ENCODE measurements around the gene MRPL53.

The MRPL53 gene

DNA sequence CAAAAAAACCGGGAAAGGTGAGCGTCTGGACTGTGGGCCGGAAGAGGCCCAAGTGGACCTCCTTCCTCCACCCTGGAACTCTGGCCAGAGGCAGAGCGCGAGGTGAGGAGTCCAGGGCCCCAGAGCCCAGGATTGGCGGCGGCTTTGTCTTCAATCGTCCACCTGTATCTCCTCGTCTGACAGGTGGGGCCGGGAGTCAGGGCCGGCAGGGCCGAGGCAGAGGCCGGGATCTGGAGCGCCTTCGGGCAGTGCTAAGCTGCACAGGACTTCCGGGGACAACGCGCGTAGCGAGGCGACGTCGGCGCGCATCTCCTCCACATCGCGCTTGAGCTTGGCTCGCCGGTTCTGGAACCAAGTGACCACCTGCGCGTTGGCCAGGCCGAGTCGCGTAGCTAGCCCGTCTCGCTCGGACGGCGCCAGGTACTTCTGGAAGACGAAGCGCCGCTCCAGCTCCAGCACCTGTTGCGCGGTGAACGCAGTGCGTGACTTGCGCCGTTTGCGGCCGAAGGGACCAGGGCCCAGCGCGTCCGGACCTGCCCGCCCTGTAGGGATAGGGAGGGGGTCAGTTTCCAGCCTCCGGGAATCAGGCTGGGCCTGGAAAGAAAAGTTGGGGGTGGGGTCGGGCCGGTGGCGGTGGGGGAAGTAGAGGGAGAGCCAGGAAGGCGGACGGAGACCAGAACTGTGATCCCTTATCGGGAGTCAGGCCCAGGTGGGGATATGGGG lies 25.5 kb upstream of the MRPL53 start:
- Histone ChIP-seq H3K27ac (replicated peaks) (no peak overlapping the region), H3K27me3 (ENCODE audit: insufficient read depth, poor library complexity, severe bottlenecking) (peaks cover 52% of the 10 kb centered on the region), H3K4me3 (replicated peaks; ENCODE audit: insufficient read depth, low read length) (no peak overlapping the region)
- no peak for TF ChIP-seq GABPA (IDR thresholded peaks at IDR 0.05; ENCODE audit: low read depth)
- TF ChIP-seq, protein P1, sequence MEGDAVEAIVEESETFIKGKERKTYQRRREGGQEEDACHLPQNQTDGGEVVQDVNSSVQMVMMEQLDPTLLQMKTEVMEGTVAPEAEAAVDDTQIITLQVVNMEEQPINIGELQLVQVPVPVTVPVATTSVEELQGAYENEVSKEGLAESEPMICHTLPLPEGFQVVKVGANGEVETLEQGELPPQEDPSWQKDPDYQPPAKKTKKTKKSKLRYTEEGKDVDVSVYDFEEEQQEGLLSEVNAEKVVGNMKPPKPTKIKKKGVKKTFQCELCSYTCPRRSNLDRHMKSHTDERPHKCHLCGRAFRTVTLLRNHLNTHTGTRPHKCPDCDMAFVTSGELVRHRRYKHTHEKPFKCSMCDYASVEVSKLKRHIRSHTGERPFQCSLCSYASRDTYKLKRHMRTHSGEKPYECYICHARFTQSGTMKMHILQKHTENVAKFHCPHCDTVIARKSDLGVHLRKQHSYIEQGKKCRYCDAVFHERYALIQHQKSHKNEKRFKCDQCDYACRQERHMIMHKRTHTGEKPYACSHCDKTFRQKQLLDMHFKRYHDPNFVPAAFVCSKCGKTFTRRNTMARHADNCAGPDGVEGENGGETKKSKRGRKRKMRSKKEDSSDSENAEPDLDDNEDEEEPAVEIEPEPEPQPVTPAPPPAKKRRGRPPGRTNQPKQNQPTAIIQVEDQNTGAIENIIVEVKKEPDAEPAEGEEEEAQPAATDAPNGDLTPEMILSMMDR (IDR thresholded peaks at IDR 0.05; ENCODE audit: insufficient read depth, low read length): no peak
- no peak for DNase-seq (ENCODE audit: low read depth in 1 of 2, low spot score in 1 of 2)

DNA sequence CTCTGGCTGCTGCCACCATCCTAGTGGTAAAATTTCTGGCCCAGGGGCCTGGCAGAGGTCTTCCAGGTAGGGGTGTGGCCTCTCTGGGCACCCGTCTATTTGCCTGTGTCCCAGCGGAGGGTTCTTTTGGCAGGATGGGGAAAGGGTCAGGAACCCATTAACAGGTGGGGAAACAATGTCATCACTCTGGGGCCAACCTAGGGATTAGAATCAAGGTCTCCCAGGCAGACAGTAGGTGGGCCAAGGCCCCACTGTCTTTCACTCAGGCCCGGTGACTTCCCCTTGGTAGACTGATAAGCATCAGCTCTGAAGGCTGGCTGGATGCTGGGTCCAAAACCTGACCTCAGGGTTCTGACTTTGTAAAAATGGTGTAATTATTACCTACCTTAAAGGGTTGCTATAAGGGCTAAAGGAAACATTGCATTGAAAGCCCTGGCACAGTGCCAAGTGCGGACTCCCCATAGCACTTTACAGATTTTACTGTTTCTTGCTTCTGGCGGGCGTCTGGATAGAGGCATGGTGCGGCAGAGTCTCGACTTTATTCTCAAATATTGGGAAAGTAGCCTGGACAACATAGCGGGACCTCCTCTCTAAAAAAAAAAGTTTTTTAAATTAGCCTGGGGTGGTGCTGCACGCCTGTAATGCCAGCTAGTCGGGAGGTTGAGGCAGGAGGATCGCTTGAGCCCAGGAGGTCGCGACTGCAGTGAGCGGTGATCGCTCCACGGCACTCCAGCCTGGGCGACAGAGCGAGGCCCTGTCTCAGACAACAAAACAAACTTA lies 24.7 kb upstream of the MRPL53 start:
- Histone ChIP-seq H3K4me3 (replicated peaks; ENCODE audit: insufficient read depth, low read length) (no peak overlapping the region), H3K27ac (replicated peaks) (no peak overlapping the region), H3K27me3 (ENCODE audit: insufficient read depth, poor library complexity, severe bottlenecking) (peaks cover 45% of the 10 kb centered on the region)
- TF ChIP-seq GABPA (IDR thresholded peaks at IDR 0.05; ENCODE audit: low read depth) (no peak), SPI1 (IDR thresholded peaks at IDR 0.05; ENCODE audit: borderline replicate concordance, low read depth) (no peak), POLR2AphosphoS5 (IDR thresholded peaks at IDR 0.05; ENCODE audit: low read depth) (no peak)
- TF ChIP-seq, protein P2, sequence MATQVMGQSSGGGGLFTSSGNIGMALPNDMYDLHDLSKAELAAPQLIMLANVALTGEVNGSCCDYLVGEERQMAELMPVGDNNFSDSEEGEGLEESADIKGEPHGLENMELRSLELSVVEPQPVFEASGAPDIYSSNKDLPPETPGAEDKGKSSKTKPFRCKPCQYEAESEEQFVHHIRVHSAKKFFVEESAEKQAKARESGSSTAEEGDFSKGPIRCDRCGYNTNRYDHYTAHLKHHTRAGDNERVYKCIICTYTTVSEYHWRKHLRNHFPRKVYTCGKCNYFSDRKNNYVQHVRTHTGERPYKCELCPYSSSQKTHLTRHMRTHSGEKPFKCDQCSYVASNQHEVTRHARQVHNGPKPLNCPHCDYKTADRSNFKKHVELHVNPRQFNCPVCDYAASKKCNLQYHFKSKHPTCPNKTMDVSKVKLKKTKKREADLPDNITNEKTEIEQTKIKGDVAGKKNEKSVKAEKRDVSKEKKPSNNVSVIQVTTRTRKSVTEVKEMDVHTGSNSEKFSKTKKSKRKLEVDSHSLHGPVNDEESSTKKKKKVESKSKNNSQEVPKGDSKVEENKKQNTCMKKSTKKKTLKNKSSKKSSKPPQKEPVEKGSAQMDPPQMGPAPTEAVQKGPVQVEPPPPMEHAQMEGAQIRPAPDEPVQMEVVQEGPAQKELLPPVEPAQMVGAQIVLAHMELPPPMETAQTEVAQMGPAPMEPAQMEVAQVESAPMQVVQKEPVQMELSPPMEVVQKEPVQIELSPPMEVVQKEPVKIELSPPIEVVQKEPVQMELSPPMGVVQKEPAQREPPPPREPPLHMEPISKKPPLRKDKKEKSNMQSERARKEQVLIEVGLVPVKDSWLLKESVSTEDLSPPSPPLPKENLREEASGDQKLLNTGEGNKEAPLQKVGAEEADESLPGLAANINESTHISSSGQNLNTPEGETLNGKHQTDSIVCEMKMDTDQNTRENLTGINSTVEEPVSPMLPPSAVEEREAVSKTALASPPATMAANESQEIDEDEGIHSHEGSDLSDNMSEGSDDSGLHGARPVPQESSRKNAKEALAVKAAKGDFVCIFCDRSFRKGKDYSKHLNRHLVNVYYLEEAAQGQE (IDR thresholded peaks at IDR 0.05; ENCODE audit: insufficient replicate concordance, low read depth): no peak
- TF ChIP-seq, protein P1 (IDR thresholded peaks at IDR 0.05; ENCODE audit: insufficient read depth, low read length): no peak
- DNase-seq (ENCODE audit: low read depth in 1 of 2, low spot score in 1 of 2): no peak

DNA sequence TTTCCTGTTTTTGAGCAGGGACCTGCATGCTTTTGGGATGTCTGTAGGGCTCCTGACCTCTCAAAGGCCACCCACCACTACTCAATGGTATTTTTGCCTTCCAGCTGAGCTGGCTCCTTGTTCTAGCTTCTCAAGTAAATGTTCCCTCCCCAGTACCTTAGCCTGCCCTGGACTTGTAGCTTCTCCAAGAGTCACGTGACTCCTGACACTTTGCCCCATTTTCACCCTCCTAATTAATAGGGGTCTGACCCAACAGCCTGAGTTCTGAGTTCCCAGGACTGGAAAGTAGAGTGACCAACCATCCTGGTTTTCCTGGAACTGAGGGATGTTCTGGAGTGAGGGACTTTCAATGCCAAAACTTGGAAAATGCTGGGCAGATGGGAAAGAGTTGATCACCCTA lies 23.0 kb upstream of the MRPL53 start:
- TF ChIP-seq, protein P2 (IDR thresholded peaks at IDR 0.05; ENCODE audit: insufficient replicate concordance, low read depth): no peak
- TF ChIP-seq, protein P1 (IDR thresholded peaks at IDR 0.05; ENCODE audit: insufficient read depth, low read length): no peak
- TF ChIP-seq GABPA (IDR thresholded peaks at IDR 0.05; ENCODE audit: low read depth): no peak
- no peak for TF ChIP-seq POLR2AphosphoS5 (IDR thresholded peaks at IDR 0.05; ENCODE audit: low read depth)
- no peak for TF ChIP-seq SPI1 (IDR thresholded peaks at IDR 0.05; ENCODE audit: borderline replicate concordance, low read depth)

More for the DNA sequence above, 23.0 kb upstream of the MRPL53 start:
- H3K27me3 ChIP-seq (ENCODE audit: insufficient read depth, poor library complexity, severe bottlenecking): peaks cover 30% of the 10 kb centered on the region
- no peak overlapping the region for H3K27ac ChIP-seq (replicated peaks)
- H3K4me3 ChIP-seq (replicated peaks; ENCODE audit: insufficient read depth, low read length): no peak overlapping the region
- no peak for DNase-seq (ENCODE audit: low read depth in 1 of 2, low spot score in 1 of 2)
